Osteoblast (primary cell): ENCODE measurements around the gene MNDA. TPM values are rescaled to one million over a fixed set of nuclear protein-coding genes. Genes with fewer than 3 reads are reported as not detected.

Source experiments
- DNase-seq: peaks from one replicate; pipeline ENCODE4 v3.0.0; 2011; ENCODE audit warnings: low spot score, mixed read lengths; ENCODE audit not compliant: insufficient read length; ENCODE audit errors: missing footprints
- H2AFZ ChIP-seq: 2 replicates; pipeline ENCODE4 v1.6.0; 2011; ENCODE audit warnings: mild to moderate bottlenecking, low read length
- H3K27ac ChIP-seq: 2 replicates; pipeline ENCODE4 v1.5.1; 2011; ENCODE audit warnings: mild to moderate bottlenecking, low read depth, low read length, moderate library complexity
- H3K27me3 ChIP-seq: 2 replicates; pipeline ENCODE4 v1.6.0; 2012; ENCODE audit warnings: mild to moderate bottlenecking, control low read depth, inconsistent platforms, low read length, moderate library complexity; ENCODE audit not compliant: insufficient read depth
- H3K36me3 ChIP-seq: 2 replicates; pipeline ENCODE4 v1.5.1; 2011; ENCODE audit warnings: mild to moderate bottlenecking, low read length, control low read depth, moderate library complexity; ENCODE audit not compliant: insufficient read depth
- H3K4me1 ChIP-seq: 2 replicates; pipeline ENCODE4 v1.5.1; 2011; ENCODE audit warnings: mild to moderate bottlenecking, low read length, control low read depth, moderate library complexity; ENCODE audit not compliant: insufficient read depth
- H3K4me2 ChIP-seq: 2 replicates; pipeline ENCODE4 v1.6.0; 2011; ENCODE audit warnings: mild to moderate bottlenecking, low read length; ENCODE audit not compliant: insufficient read depth
- H3K4me3 ChIP-seq: fragments of 200-600 bp; sonication (generic); 3 replicates; pipeline ENCODE4 v1.5.1; 2012; ENCODE audit warnings: mild to moderate bottlenecking, low read length, inconsistent platforms; ENCODE audit not compliant: insufficient read depth
- H3K79me2 ChIP-seq: 2 replicates; pipeline ENCODE4 v1.6.0; 2012; ENCODE audit warnings: mild to moderate bottlenecking, low read length, control low read depth, inconsistent platforms; ENCODE audit not compliant: insufficient read depth
- H3K9me3 ChIP-seq: 2 replicates; pipeline ENCODE4 v1.5.1; 2011; ENCODE audit warnings: low read depth, low read length, control low read depth
- H4K20me1 ChIP-seq: 2 replicates; pipeline ENCODE4 v1.6.0; 2012; ENCODE audit warnings: mild to moderate bottlenecking, low read length, control low read depth; ENCODE audit not compliant: insufficient read depth
- CTCF ChIP-seq: IDR thresholded peaks from 2 replicates; pipeline ENCODE4 v1.5.1; 2011; ENCODE audit warnings: mild to moderate bottlenecking, low read depth, low read length, moderate library complexity; ENCODE audit errors: extremely low read depth
- total RNA-seq: library from RNA; depleted of rRNA; stranded (reverse); fragments of >200 nt; gene quantifications from 2 replicates; pipeline ENCODE4 v1.2.3, GENCODE V29; 2012

MNDA gene
- total RNA-seq, 1 donor: under 0.01 TPM

GRCh38 chr1:158799689-158800088 is 31.5 kb upstream of the MNDA start:
- TF ChIP-seq CTCF: no peak
- Histone ChIP-seq H3K4me1 (no peaks in the 10 kb centered on the region), H3K27ac (no peak overlapping the region)

GRCh38 chr1:158800526-158800925 is 30.6 kb upstream of the MNDA start:
- no peak for DNase-seq
- no peaks in the 10 kb centered on the region for H3K36me3 ChIP-seq
- H3K4me1 ChIP-seq: no peaks in the 10 kb centered on the region
- no peak overlapping the region for H3K4me3 ChIP-seq
- H3K27me3 ChIP-seq: no peaks in the 10 kb centered on the region
- no peak overlapping the region for H3K27ac ChIP-seq
- H2AFZ ChIP-seq: no peak overlapping the region
- no peaks in the 10 kb centered on the region for H4K20me1 ChIP-seq
- no peak overlapping the region for H3K4me2 ChIP-seq
- no peaks in the 10 kb centered on the region for H3K9me3 ChIP-seq
- TF ChIP-seq CTCF: no peak
- no peaks in the 10 kb centered on the region for H3K79me2 ChIP-seq

More at GRCh38 chr1:158799689-158800088, 31.5 kb upstream of the MNDA start:
- no peak overlapping the region for H2AFZ ChIP-seq
- no peaks in the 10 kb centered on the region for H4K20me1 ChIP-seq
- no peak overlapping the region for H3K4me2 ChIP-seq
- no peak overlapping the region for H3K4me3 ChIP-seq
- H3K79me2 ChIP-seq: no peaks in the 10 kb centered on the region
- H3K36me3 ChIP-seq: no peaks in the 10 kb centered on the region
- H3K27me3 ChIP-seq: no peaks in the 10 kb centered on the region
- DNase-seq: no peak
- no peaks in the 10 kb centered on the region for H3K9me3 ChIP-seq

GRCh38 chr1:158801396-158801795 is 29.8 kb upstream of the MNDA start:
- Histone ChIP-seq H4K20me1 (no peaks in the 10 kb centered on the region), H2AFZ (no peak overlapping the region), H3K4me2 (no peak overlapping the region), H3K4me3 (no peak overlapping the region), H3K4me1 (no peaks in the 10 kb centered on the region), H3K27ac (no peak overlapping the region), H3K79me2 (no peaks in the 10 kb centered on the region), H3K9me3 (no peaks in the 10 kb centered on the region), H3K36me3 (no peaks in the 10 kb centered on the region), H3K27me3 (no peaks in the 10 kb centered on the region)
- no peak for TF ChIP-seq CTCF
- no peak for DNase-seq

GRCh38 chr1:158803678-158804077 is 27.5 kb upstream of the MNDA start:
- no peaks in the 10 kb centered on the region for H3K4me1 ChIP-seq
- no peaks in the 10 kb centered on the region for H3K27me3 ChIP-seq
- H3K36me3 ChIP-seq: no peaks in the 10 kb centered on the region
- H2AFZ ChIP-seq: no peak overlapping the region
- no peak overlapping the region for H3K27ac ChIP-seq
- no peaks in the 10 kb centered on the region for H3K79me2 ChIP-seq
- no peak for DNase-seq
- TF ChIP-seq CTCF: no peak
- H3K4me2 ChIP-seq: no peak overlapping the region
- no peaks in the 10 kb centered on the region for H3K9me3 ChIP-seq
- H3K4me3 ChIP-seq: no peak overlapping the region
- no peaks in the 10 kb centered on the region for H4K20me1 ChIP-seq
